ENCODE results near the gene GAK.

GAK gene

GRCh38 chr4:895596-895995, 36.5 kb downstream of the GAK start:
- no peaks in the 10 kb centered on the region for H3K9me3 ChIP-seq (ENCODE audit: insufficient read depth, low read length)
- H2AFZ ChIP-seq (ENCODE audit: low read depth, low read length, severe bottlenecking), result no peak overlapping the region
- no peak overlapping the region for H3K9ac ChIP-seq (ENCODE audit: low read length)
- peaks cover 3% of the 10 kb centered on the region; the same call in 1 of the 2 replicates for H3K79me2 ChIP-seq (ENCODE audit: insufficient read depth, low read length)
- TF ChIP-seq EZH2phosphoT487 (conservative IDR thresholded peaks at IDR 0.05; ENCODE audit: low read length) (no peak), CTCF (IDR thresholded peaks at IDR 0.05; ENCODE audit: insufficient read depth, low read length, poor library complexity, severe bottlenecking) (no peak)
- H3K27me3 ChIP-seq (ENCODE audit: low read length), result no peaks in the 10 kb centered on the region
- no peaks in the 10 kb centered on the region for H4K20me1 ChIP-seq (ENCODE audit: low read depth, low read length)
- no peaks in the 10 kb centered on the region for H3K36me3 ChIP-seq (ENCODE audit: low read length)
- H3K4me3 ChIP-seq (ENCODE audit: insufficient read depth, low read length, poor library complexity, severe bottlenecking), result no peak overlapping the region
- H3K27ac ChIP-seq (ENCODE audit: low read depth, low read length), result no peak overlapping the region
- no peak overlapping the region for H3K4me2 ChIP-seq (ENCODE audit: low read depth, low read length, poor library complexity, severe bottlenecking)
- no peaks in the 10 kb centered on the region for H3F3A ChIP-seq (ENCODE audit: insufficient read depth)
- no peaks in the 10 kb centered on the region for H3K9me2 ChIP-seq (replicated peaks; ENCODE audit: insufficient read depth, low read length)

GRCh38 chr4:893995-894705, 38.0 kb downstream of the GAK start:
- H3K27ac ChIP-seq (ENCODE audit: low read depth, low read length), result no peak overlapping the region

GRCh38 chr4:893276-893994, 38.7 kb downstream of the GAK start:
- no peaks in the 10 kb centered on the region for H3K79me2 ChIP-seq (ENCODE audit: insufficient read depth, low read length)
- H3K9ac ChIP-seq (ENCODE audit: low read length), result no peak overlapping the region
- H2AFZ ChIP-seq (ENCODE audit: low read depth, low read length, severe bottlenecking), result no peak overlapping the region
- no peaks in the 10 kb centered on the region for H3K27me3 ChIP-seq (ENCODE audit: low read length)
- no peaks in the 10 kb centered on the region for H3K36me3 ChIP-seq (ENCODE audit: low read length)
- H3K9me3 ChIP-seq (ENCODE audit: insufficient read depth, low read length), result no peaks in the 10 kb centered on the region
- no peaks in the 10 kb centered on the region for H4K20me1 ChIP-seq (ENCODE audit: low read depth, low read length)
- no peaks in the 10 kb centered on the region for H3K9me2 ChIP-seq (replicated peaks; ENCODE audit: insufficient read depth, low read length)
- H3K4me2 ChIP-seq (ENCODE audit: low read depth, low read length, poor library complexity, severe bottlenecking), result no peak overlapping the region
- H3K4me3 ChIP-seq (ENCODE audit: insufficient read depth, low read length, poor library complexity, severe bottlenecking), result no peak overlapping the region
- no peaks in the 10 kb centered on the region for H3F3A ChIP-seq (ENCODE audit: insufficient read depth)
- no peak overlapping the region for H3K27ac ChIP-seq (ENCODE audit: low read depth, low read length)
- TF ChIP-seq CTCF (IDR thresholded peaks at IDR 0.05; ENCODE audit: insufficient read depth, low read length, poor library complexity, severe bottlenecking) (no peak), EZH2phosphoT487 (conservative IDR thresholded peaks at IDR 0.05; ENCODE audit: low read length) (no peak)

More at GRCh38 chr4:893995-894705, 38.0 kb downstream of the GAK start:
- Histone ChIP-seq H3K9me2 (replicated peaks; ENCODE audit: insufficient read depth, low read length) (no peaks in the 10 kb centered on the region), H3K9me3 (ENCODE audit: insufficient read depth, low read length) (no peaks in the 10 kb centered on the region), H3K9ac (ENCODE audit: low read length) (no peak overlapping the region), H2AFZ (ENCODE audit: low read depth, low read length, severe bottlenecking) (no peak overlapping the region), H3K36me3 (ENCODE audit: low read length) (no peaks in the 10 kb centered on the region), H3K4me3 (ENCODE audit: insufficient read depth, low read length, poor library complexity, severe bottlenecking) (no peak overlapping the region), H4K20me1 (ENCODE audit: low read depth, low read length) (no peaks in the 10 kb centered on the region), H3F3A (ENCODE audit: insufficient read depth) (no peaks in the 10 kb centered on the region), H3K79me2 (ENCODE audit: insufficient read depth, low read length) (peaks cover 3% of the 10 kb centered on the region; the same call in 1 of the 2 replicates), H3K4me2 (ENCODE audit: low read depth, low read length, poor library complexity, severe bottlenecking) (no peak overlapping the region), H3K27me3 (ENCODE audit: low read length) (no peaks in the 10 kb centered on the region)
- no peak for TF ChIP-seq EZH2phosphoT487 (conservative IDR thresholded peaks at IDR 0.05; ENCODE audit: low read length)
- no peak for TF ChIP-seq CTCF (IDR thresholded peaks at IDR 0.05; ENCODE audit: insufficient read depth, low read length, poor library complexity, severe bottlenecking)

Measured in SU-DHL-6 (cell line).